Psoas muscle (tissue), 8 donors: ENCODE measurements around the gene STRADA. TPM values are rescaled to one million over a fixed set of nuclear protein-coding genes. Genes with fewer than 3 reads are reported as not detected.

Experiments used
- ATAC-seq, 4 donors: fragments of 200-7000 bp; cut with Tn5 transposase; one replicate each; pipeline ENCODE4 v1.9.1; 2020; ENCODE audit warnings: moderate library complexity in 3 of 4, mild to moderate bottlenecking in 2 of 4
- DNase-seq, 2 donors: peaks; one replicate each; pipeline ENCODE4 v3.0.0-alpha.2; 2020
- H3K27ac ChIP-seq: fragments of 200-600 bp; one replicate; pipeline ENCODE4 v1.8.0; 2022
- H3K27me3 ChIP-seq, 3 donors: fragments of 200-600 bp in 1 of 3; one replicate each; pipeline versions ENCODE4 v1.6.1 to v1.8.0; 2013 to 2022; ENCODE audit warnings: low read length in 2 of 3, mild to moderate bottlenecking in 2 of 3, moderate library complexity in 1 of 3; ENCODE audit not compliant: insufficient read depth in 3 of 3
- H3K36me3 ChIP-seq, 2 donors: fragments of 200-600 bp in 1 of 2; one replicate each; pipeline versions ENCODE4 v1.6.1 to v1.8.0; 2013 to 2022; ENCODE audit warnings: low read depth in 1 of 2, mild to moderate bottlenecking in 1 of 2, moderate library complexity in 1 of 2; ENCODE audit not compliant: insufficient read depth in 1 of 2
- H3K4me1 ChIP-seq: fragments of 200-600 bp; one replicate; pipeline ENCODE4 v1.8.0; 2022
- H3K4me3 ChIP-seq: fragments of 200-600 bp; one replicate; pipeline ENCODE4 v1.8.0; 2022; ENCODE audit warnings: mild to moderate bottlenecking
- H3K9me3 ChIP-seq: fragments of 200-600 bp; one replicate; pipeline ENCODE4 v1.8.0; 2022
- CTCF ChIP-seq: fragments of 200-600 bp; IDR thresholded peaks from one replicate; pipeline ENCODE4 v1.8.0; 2022; ENCODE audit warnings: antibody characterized with exemption
- WGBS, 3 donors: extraction: QIAGEN DNeasy Blood & Tissue Kit; methylation state at CpG; one replicate each; pipeline versions ENCODE4 v1.1.6 to v1.1.7; 2013; 5-methylcytosine and 5-hydroxymethylcytosine counted together
- intact Hi-C, 2 donors: fragments of 100-400 bp; cut with DNase I; formaldehyde crosslinking; loops; one replicate each; pipeline versions ENCODE4 v1.11.0 to v1.14.2; 2022
- polyA plus RNA-seq, 3 donors: library from polyadenylated mRNA; stranded (reverse); fragments of 200-250 nt; gene quantifications; one replicate each; pipeline ENCODE4 v1.2.3, GENCODE V29; 2013
- total RNA-seq, 4 donors: library from RNA; stranded (reverse); fragmentation: NEBNext Ultra II Directional in 2 of 4; extraction: Animal tissue kit (Norgen Biotek cat#: 25700) in 2 of 4; gene quantifications; one replicate each; pipeline versions ENCODE4 v1.2.1 to v1.2.4, GENCODE V29; 2021 to 2023
- donor health status: healthy with polysubstance abuse.
- donor health status: DM: no; HTN: no; CAD: no; lungs with moderate emphysema.
- donor health status: Bipolar disorder and iron deficiency.
- donor health status: healthy.
- donor health status: DM: yes; HTN: yes; CAD: no.
- donor health status: DM: no; HTN: no; CAD: no.
- donor health status: DM: no; HTN: no; CAD: no.
- donor health status: DM: yes; HTN: yes; CAD: no.

STRADA gene
- total and polyA plus RNA-seq, 7 donors, result 6.7 to 14.9 (median 9.5) TPM

GRCh38 chr17:63697341-63698286 is 44.0 kb downstream of the STRADA start:
- no peaks in the 10 kb centered on the region for H3K9me3 ChIP-seq
- peaks cover 0 to 30% of the 10 kb centered on the region in 2 donors for H3K36me3 ChIP-seq
- peak overlapping the region; percentile 67 for H3K4me3 ChIP-seq
- peak overlapping the region; percentile 23 for H3K27ac ChIP-seq
- peaks cover 23% of the 10 kb centered on the region for H3K4me1 ChIP-seq
- intact Hi-C loops, result loop anchor here in 1 of 2 donors (5.0 kb wide), 1 partner anchor 140 kb away; no protein-coding TSS in a partner anchor
- ATAC-seq, result peak; percentile 42 to 75 (median 58)
- WGBS, 3 donors, result 60 to 71% (median 64%) methylated on average over 22 of the region's 22 CpGs
- DNase-seq, result peak; percentile 57 to 83
- H3K27me3 ChIP-seq, result peaks cover 0 to 28% (median 0%) of the 10 kb centered on the region in 3 donors
- peak; percentile 50 for TF ChIP-seq CTCF

GRCh38 chr17:63696381-63696961 is 45.1 kb downstream of the STRADA start:
- no peaks in the 10 kb centered on the region for H3K9me3 ChIP-seq
- TF ChIP-seq CTCF, result peak; percentile 34
- peaks cover 23% of the 10 kb centered on the region for H3K4me1 ChIP-seq
- ATAC-seq (peak in 1 of 4 donors; percentile 5), DNase-seq (no peak)
- H3K4me3 ChIP-seq, result no peak overlapping the region
- peaks cover 0 to 40% of the 10 kb centered on the region in 2 donors for H3K36me3 ChIP-seq
- intact Hi-C loops, result loop anchor here in 1 of 2 donors (5.0 kb wide), 1 partner anchor 141 kb away; no protein-coding TSS in a partner anchor
- H3K27me3 ChIP-seq, result peaks cover 0 to 26% (median 0%) of the 10 kb centered on the region in 3 donors
- 53 to 60% (median 54%) methylated on average over 9 of the region's 9 CpGs for WGBS, 3 donors
- H3K27ac ChIP-seq, result peak overlapping the region; percentile 23

GRCh38 chr17:63695889-63696288 is 45.7 kb downstream of the STRADA start:
- no peak for ATAC-seq
- peaks cover 19% of the 10 kb centered on the region for H3K4me1 ChIP-seq
- no peak for TF ChIP-seq CTCF
- H3K27ac ChIP-seq, result no peak overlapping the region
- no peak overlapping the region for H3K4me3 ChIP-seq
- H3K36me3 ChIP-seq, result peaks cover 0 to 45% of the 10 kb centered on the region in 2 donors
- DNase-seq, result no peak
- intact Hi-C loops, result loop anchor here in 1 of 2 donors (5.0 kb wide), 1 partner anchor 141 kb away; no protein-coding TSS in a partner anchor
- peaks cover 0 to 22% (median 0%) of the 10 kb centered on the region in 3 donors for H3K27me3 ChIP-seq
- 78 to 84% (median 84%) methylated on average over 6 of the region's 6 CpGs for WGBS, 3 donors
- H3K9me3 ChIP-seq, result no peaks in the 10 kb centered on the region

- Histone ChIP-seq H3K4me3 (no peak overlapping the region), H3K36me3 (peaks cover 0 to 53% of the 10 kb centered on the region in 2 donors), H3K4me1 (peaks cover 16% of the 10 kb centered on the region), H3K9me3 (no peaks in the 10 kb centered on the region), H3K27me3 (peaks cover 0 to 16% (median 0%) of the 10 kb centered on the region in 3 donors), H3K27ac (no peak overlapping the region)
- WGBS, 3 donors, result 70 to 77% (median 75%) methylated on average over 15 of the region's 15 CpGs
- no peak for ATAC-seq
- intact Hi-C loops, result loop anchor here in 1 of 2 donors (5.0 kb wide), 1 partner anchor 142 kb away; no protein-coding TSS in a partner anchor
- no peak for TF ChIP-seq CTCF
- DNase-seq, result no peak
These were observed 46.4 kb downstream of the STRADA start for GRCh38 chr17:63694950-63695773.
